HG03442 (cell line): ENCODE data around the gene SPDYC.
"Not testable (repeated sequence)": the region's sequence is repeated elsewhere in the genome, so short reads cannot be mapped to it uniquely, and the experiment has no call there.

Experiments
- ATAC-seq: cut with Tn5 transposase; IDR thresholded peaks from one replicate; pipeline ENCODE4 v1.9.1; 2021; ENCODE audit warnings: mild to moderate bottlenecking, moderate library complexity; ENCODE audit not compliant: unreplicated experiment

The SPDYC gene

DNA sequence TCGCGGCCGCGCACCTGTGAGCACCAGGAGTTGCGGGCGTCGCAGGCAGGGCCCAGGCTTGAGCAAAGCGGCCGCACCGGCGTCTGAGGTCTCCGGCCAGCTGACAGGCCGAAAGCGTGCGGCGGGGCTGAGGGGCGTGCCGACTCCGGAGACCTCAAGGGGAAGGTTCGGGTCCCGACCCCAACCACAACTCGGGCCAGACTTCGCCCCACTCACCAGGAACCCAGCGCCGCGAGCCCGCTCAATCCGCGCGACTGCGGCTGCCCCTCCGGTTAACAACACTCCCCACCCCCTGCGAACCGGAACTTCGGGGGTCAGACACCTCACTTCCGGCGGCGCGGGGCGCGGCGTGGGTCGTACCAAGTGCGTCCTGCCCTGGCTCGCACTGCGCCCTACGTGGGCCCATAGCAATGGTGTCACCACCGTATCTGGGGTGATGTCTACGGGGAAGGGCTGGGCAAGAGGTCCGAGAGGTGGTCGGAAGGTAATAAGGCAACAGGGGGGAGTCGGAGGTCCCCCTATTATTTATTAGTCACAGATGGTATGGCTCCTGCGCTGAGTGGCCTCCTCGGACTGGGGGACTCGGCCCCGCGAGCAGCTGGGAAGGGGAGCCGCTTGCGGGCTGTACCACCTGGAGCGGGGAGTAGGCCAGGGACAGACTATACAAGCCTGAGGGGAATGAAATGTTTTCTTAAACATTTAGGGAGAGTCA is 35.6 kb upstream of the SPDYC start, which contains the start of gene SYVN1:
Gene SYVN1, minus strand, starts transcription at position 280 of the 712 bp plus-strand sequence. CDS start 918 bp downstream, outside the sequence.
- peak; percentile 52 for ATAC-seq

- ATAC-seq: peak; percentile 64
Measured at GRCh38 chr11:65134952-65135632, 34.9 kb upstream of the SPDYC start.

DNA sequence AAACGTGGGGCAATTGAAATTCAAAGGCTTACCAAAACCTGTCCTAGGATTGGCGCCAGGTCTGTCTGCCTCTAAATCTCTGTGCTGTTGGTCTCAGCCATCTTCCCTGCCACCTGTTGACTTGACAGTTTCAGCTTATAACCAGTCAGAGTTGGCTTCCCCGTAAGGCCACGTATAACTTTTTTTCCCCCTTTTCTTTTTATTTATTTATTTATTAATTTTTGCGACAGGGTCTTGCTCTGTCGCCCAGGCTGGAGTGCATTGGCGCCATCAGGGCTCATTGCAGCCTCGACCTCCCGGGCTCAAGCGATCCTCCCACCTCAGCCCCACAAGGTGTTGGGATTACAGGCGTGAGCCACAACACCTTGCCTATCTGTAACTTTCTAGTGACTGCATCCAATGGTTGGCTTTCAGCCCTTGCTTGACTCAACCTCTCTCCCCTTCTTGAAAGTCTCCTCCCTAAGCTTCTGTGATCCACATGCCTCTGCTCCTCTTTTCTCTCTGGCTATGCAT is 34.3 kb upstream of the SPDYC start:
- no peak for ATAC-seq

DNA sequence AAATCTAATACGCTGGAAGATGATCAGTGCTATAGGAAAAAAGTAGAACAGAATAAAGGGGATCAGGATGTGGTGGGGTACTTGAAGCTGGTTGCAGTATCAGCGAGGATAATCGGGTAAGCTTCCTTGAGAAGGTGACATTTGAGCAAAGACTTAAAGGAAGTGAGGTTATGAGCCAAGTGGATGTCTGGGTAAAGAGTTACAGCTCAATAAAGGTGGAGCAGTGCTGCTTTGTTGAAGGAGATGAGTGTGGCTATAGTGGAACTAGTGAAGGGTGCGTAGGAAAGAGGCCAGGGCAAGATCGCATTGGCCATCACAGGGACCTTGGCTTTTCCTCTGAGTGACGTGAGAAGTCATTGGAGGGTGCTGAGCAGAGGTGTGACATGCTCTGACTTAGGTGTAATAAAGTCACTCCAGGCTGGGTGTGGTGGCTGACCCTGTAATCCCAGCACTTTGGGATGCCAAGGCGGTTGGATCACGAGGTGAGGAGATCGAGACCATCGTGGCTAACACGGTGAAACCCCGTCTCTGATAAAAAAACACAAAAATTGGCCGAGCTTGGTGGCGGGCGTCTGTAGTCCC is 33.4 kb upstream of the SPDYC start:
- no peak for ATAC-seq

DNA sequence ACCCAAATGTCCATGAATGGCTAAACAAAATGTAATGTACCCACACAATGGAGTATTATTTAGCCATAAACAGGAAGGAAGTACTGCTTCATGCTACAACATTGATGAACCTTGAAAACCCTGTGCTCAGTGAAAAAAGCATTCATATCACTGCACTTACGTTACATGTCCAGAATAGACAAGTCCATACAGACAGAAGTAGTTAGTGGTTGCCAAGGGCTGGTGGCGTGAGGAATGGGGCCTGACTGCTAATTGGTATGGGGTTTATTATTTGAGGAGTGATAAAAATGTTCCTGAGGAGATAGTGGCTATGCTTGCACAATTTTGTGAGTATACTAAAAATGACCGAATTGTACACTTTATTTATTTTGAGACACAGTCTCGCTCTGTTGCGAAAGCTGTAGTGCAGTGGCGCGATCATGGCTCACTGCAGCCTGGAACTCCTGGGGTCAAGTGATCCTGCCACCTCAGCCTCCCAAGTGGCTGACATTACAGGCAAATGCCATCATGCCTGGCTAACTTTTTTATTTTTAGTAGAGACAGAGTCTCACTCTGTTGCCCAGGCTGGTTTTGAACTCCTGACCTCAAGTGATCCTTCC is 28.0 kb upstream of the SPDYC start:
- no peak for ATAC-seq

GRCh38 chr11:65147352-65148075 is 22.5 kb upstream of the SPDYC start:
- no peak for ATAC-seq

- ATAC-seq: no peak
Measured at GRCh38 chr11:65148657-65149056, 21.4 kb upstream of the SPDYC start.

- not testable (repeated sequence) for ATAC-seq
Measured at GRCh38 chr11:65150131-65150508, 19.9 kb upstream of the SPDYC start.

- ATAC-seq: peak; percentile 49
Measured at GRCh38 chr11:65150509-65151299, 19.3 kb upstream of the SPDYC start.

DNA sequence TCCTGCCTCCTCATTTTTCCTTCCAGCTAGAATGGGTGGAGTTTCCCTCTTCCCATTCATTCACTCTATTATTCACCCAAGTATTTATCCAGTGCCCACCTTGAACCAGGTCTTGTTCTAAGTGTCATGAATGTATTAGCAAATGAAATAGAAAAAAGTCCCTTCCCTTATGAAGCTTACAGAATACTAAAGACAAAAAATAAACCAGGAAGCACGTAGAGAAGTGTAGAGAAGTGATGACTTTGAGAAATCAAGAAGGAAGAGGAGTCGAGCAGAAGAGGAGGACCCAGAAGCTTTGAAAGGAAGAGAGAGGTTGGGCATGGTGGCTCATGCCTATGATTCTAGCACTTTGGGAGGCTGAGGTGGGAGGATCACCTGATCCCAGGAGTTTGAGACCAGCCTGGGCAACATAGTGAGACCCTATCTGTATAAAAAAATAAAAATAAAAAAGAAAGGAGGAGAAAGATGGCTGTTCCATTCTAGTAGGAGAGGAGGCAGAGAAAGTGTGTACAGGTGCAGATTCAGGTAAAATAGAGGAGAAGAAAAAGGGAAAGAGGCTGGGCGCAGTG is 18.6 kb upstream of the SPDYC start:
- ATAC-seq: no peak

GRCh38 chr11:65152122-65152521 is 17.9 kb upstream of the SPDYC start:
- no peak for ATAC-seq

DNA sequence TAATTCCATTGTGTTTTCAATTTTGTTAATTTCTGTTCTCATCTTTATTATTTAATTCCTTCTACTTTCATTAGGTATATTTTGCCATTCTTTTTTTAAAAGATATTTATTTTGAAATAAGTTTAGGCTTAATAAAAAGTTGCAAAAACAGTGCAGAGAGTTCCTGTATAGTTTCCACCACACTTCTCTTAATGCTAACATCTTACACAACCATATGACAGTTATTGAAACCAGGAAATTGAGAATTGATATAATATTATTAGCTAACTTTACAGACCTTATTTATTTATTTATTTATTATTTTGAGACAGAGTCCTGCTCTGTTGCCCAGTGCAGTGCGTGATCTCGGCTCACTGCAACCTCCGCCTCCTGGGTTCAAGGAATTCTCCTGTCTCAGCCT is 13.8 kb upstream of the SPDYC start:
- ATAC-seq: no peak

DNA sequence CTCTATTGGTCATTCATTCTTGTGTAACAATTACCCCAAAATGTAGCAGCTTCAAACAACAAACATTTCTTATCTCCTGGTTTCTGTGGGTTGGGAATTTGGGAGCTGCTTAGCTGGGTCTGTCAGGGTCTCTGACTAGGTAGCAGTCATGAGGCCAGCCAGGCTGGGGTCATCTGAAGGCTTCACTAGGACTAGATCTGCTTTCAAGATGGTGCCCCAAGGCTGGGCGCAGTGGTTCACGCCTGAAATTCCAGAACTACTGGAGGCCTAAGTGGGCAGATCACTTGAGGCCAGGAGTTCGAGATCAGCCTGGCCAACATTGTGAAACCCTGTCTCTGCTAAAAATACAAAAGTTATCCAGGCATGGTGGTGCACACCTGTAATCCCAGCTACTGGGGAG is 13.1 kb upstream of the SPDYC start:
- ATAC-seq: no peak

DNA sequence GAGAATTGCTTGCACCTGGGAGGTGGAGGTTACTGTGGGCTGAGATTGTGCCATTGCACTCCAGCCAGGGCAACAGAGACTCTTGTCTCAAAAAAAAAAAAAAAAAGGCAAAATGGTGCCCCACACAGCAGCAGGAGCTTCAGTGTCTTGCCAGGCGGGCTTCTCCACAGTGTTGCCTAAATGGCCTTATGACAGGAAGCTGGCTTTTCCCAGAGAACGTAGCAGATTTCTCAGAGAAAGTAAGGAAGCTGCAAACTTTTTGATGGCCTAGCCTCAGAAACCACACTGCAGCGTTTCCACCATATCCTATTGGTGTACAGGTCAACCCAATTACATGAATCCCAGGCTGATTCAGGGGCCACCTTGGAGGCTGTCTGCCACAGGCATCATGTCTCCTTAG is 12.7 kb upstream of the SPDYC start:
- no peak for ATAC-seq

DNA sequence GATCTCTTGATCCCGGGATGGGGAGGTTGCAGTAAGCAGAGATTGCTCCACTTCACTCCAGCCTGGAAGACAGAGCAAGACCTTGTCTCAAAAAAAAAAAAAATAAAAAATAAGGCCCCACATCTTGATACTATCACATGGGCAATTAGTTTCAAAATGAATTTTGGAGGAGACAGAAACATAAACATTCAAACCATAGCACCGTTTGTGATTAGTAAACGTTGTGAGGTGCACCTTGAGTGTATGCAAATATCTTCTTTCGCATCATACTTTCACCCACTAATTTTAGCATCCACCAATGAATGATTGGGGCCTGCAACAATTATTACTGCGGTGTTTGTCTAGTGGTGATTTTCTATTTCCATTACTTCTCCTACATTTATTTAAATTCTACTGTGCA is 11.0 kb upstream of the SPDYC start:
- no peak for ATAC-seq

DNA sequence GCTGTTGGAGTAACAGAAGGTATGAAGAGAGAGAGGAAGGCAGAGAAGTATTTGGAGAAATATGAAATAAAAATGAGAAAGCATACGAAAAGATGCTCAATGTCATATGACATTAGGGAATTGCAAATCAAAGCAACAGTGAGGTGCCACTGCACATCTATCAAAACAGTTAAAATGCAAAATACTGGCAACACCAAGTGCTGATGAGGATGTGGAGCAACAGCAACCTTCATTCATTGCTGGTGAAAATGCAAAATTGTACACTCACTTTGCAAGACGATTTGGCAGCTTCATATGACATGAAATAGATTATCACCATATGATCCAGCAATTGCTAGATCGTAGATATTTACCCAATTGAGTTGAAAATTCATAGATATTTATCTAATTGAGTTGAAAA is 9.4 kb upstream of the SPDYC start:
- ATAC-seq: no peak

DNA sequence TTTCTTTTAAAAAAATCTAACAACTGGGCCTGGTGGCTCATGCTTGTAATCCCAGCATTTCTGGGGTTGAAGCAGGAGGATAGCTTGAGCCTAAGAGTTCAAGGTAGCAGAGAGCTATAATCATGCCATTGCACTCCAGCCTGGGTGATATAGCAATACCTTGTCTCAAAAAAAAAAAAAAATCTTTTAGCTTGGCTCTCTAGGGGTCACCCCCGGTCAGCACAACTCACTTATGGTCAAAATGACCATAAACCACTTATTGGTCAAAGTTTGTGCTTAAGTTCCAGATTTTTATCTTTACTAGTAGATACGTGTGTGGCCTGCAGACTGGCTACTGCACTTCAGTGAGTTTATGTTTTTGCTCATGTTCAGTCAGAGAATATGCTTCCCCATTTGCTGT is 6.3 kb upstream of the SPDYC start:
- no peak for ATAC-seq

DNA sequence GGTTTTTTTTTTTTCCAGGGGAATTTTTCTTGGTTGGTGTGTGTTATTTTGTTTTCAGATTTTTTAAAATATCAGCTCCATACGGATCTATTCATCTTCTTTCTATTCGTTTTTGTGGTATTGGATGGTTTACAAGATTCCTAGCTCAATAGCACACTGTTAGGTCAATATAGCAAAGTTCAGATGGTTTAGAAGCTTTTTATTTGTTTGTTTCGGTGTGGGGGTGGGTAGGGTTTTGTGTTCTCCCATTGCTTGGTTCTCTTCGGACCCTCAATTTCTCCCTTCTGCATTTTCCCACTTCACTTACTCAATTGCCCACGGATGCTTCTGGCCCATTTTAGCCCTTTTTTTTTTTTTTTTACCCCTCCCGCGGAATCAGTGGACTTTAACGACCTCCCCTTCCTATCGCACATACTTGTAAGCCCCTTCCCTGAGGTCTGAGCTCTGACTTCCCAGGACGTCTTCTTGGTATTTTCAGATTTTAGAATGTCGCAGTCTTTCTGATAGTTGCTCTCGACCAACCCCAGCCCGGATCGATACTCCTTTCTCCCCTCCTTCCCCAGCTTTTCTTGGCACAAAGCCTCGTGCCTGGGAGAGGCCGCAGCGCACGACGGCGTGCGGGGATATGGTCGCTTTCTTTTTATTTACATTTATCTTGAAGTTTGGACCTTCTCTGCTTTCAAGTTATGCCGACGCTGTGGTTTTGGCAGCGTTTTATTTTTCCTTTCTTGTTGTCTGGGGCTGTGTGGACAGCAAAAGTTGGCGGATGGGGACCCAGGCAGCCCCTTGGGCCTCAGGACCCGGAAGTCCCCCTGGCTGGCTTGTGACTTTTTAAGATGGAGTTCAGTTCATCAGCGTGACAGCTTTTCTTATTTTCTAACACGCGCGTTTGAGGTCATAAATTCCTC is 4.4 kb upstream of the SPDYC start:
- ATAC-seq: no peak

- no peak for ATAC-seq
Measured at GRCh38 chr11:65166893-65167292, 3.1 kb upstream of the SPDYC start.
